ENCODE measurements around the gene CT47A7.
A peak's percentile ranks its signal among the peaks of the same experiment; 100 is the strongest.
"Not testable (repeated sequence)": the region's sequence is repeated elsewhere in the genome, so short reads cannot be mapped to it uniquely, and the experiment has no call there.

CT47A7 gene

GRCh38 chrX:120956500-120956899 lies at the start of gene CT47A7:
TSS of gene CT47A7 (minus strand) at chrX:120956600. CDS start at chrX:120956345, 255 bp downstream.
- not testable (repeated sequence) for FAIRE-seq

GRCh38 chrX:121000589-121000988 lies 44.2 kb upstream of the CT47A7 start:
- peak; percentile 80 for FAIRE-seq

- no peak for FAIRE-seq
Measured at GRCh38 chrX:120999413-120999812, 43.0 kb upstream of the CT47A7 start.

- FAIRE-seq = not testable (repeated sequence)
Measured at GRCh38 chrX:120985660-120986059, 29.3 kb upstream of the CT47A7 start, which contains the start of gene CT47A1. TSS of gene CT47A1 (minus strand) at chrX:120985760. CDS start at chrX:120985529, 231 bp downstream.

All from islet of Langerhans (tissue), 1 donor.